Measurements from ENCODE around the gene LRRC14B.
"Not testable (repeated sequence)": the region's sequence is repeated elsewhere in the genome, so short reads cannot be mapped to it uniquely, and the experiment has no call there.

LRRC14B gene

DNA sequence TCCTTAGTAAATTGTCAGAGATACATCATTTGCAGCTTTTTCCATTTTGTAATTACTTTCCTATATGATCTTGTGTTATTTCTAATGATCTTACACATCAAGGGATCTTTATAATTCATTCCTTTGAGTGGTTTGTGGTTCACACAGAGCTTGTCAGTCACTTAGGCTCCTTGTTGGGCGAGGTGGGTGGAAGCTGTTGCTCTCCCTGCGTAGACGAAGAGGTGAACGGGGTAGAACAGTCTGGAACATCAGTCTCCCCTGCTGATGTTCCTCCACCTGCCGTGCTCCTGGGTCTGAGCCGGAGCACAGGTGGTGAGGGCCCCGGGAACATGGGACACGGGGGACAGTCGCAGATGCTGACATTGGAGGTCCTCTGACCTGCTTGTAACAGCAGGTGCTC lies 44.2 kb downstream of the LRRC14B start:
- not testable (repeated sequence) for DNase-seq (ENCODE audit: low spot score)

DNA sequence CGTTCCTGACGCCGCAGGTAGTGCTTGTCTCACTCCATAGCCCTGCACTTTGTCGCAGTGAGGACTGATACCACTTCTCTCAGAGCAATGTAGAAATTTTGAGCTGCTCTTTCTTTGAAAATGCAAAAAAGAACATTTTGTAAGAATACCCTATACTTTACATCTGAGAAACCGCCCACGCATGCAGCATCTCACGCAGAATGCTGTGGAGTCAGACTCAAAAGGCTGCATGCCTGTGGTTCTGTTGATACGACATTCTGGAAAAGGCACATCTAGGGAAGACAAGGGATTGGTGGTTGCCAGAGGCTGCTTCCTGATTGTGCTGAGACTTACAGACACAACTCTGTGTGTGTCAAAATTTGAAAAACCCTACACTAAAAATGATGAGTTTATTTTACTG lies 46.6 kb downstream of the LRRC14B start:
- not testable (repeated sequence) for DNase-seq (ENCODE audit: low spot score)

DNA sequence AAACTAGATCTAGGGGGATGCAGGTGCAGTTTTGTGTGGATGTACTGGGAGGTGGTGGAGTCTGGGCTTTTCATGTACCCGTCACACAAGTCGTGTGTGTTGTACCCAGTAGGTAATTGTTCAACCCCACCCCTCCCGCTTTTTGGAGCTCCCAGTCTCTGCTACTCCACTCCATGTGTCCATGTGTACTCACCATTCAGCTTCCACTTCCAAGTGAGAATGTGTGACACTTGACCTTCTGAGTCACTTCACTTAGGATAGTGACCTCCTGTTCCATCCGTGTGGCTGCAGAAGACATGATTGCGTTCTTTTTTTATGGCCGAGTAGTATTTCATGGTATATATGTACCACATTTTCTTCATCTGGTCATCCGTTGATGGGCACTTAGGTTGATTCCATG lies 49.3 kb downstream of the LRRC14B start:
- not testable (repeated sequence) for DNase-seq (ENCODE audit: low spot score)

DNA sequence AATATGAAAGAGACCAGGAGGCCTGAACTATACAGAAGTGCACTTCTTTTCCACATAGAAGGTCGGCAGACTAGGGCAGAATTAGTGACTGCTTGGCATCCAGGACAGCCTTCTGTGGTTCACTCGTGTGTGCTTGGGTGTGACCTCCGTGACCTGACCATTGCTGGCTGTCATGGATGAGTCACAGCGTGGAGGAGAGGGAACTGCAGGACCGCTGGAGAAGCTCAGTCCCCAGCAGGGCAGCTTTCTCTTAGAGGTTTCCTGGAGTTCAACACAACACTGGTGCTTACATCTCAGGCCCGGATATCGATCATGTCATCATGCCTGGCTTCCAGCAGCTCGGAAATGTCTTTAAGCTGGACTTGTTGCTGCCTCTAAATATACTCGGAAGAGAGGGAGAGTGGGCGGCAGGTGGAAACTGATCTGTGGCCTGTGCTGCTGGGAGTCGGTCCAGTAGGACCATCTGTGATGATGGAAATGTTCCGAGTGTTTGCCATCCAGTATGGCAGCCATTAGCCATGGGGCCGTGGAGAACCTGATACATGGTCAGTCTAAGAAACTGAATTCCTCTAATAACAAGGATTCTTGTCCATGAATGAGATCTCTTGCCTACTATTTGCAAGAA lies 49.9 kb downstream of the LRRC14B start:
- not testable (repeated sequence) for DNase-seq (ENCODE audit: low spot score)

DNA sequence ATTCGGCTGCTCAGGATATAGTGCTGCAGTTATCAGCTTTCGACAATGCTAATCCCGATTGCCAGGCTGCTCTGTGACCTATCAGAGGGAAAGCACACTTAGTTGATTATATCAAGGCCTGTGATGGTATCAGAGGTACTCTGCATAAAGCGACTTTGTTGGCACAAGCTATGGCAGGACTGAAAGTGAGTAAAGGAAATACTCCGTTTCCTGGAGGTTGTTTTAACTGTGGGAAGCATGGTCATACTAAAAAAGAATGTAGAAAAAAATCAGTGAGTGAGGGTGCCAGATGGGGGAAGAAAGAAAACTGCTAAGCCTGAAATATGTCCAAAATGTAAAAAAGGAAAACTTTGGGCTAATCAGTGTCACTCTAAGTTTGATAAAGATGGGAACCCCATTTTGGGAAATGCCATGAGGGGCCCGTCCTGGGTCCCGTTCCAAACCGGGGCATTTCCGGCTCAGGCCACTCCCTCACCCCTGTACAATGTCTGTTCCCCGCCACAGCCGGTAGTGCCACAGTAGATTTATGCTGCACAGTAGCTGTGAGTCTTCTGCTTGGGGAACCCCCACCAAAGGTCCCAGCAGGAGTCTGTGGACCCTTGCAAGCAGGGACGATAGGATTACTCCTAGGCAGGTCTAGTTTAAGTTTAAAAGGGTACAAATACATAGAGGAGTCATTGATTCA lies 52.5 kb downstream of the LRRC14B start:
- DNase-seq (ENCODE audit: low spot score), result not testable (repeated sequence)

DNA sequence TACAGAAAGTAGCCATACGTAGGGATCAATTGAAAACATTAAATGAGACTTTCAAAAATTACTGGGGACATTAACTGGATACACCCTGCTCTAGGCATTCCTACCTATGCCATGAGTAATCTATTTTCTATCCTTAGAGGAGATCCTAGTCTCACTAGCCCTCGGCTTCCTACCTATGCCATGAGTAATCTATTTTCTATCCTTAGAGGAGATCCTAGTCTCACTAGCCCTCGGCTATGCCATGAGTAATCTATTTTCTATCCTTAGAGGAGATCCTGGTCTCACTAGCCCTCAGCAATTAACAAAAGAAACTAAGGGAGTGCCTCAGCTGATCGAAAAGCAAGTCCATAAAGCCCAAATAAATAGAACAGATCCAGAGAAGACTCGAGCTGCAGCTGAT lies 54.4 kb downstream of the LRRC14B start:
- DNase-seq (ENCODE audit: low spot score), result not testable (repeated sequence)

Small RNAs within 50 kb of the gene (small RNA-seq; reads per million reads assigned to genes)
- 0 reads per million in 2 experiments for gene RF00019
